Measurements from ENCODE around the gene EPM2AIP1. TPM values are rescaled to one million over a fixed set of nuclear protein-coding genes. Genes with fewer than 3 reads are reported as not detected.

EPM2AIP1 gene
- total RNA-seq, 1 experiment from 2014 or later: 11.4 TPM

DNA sequence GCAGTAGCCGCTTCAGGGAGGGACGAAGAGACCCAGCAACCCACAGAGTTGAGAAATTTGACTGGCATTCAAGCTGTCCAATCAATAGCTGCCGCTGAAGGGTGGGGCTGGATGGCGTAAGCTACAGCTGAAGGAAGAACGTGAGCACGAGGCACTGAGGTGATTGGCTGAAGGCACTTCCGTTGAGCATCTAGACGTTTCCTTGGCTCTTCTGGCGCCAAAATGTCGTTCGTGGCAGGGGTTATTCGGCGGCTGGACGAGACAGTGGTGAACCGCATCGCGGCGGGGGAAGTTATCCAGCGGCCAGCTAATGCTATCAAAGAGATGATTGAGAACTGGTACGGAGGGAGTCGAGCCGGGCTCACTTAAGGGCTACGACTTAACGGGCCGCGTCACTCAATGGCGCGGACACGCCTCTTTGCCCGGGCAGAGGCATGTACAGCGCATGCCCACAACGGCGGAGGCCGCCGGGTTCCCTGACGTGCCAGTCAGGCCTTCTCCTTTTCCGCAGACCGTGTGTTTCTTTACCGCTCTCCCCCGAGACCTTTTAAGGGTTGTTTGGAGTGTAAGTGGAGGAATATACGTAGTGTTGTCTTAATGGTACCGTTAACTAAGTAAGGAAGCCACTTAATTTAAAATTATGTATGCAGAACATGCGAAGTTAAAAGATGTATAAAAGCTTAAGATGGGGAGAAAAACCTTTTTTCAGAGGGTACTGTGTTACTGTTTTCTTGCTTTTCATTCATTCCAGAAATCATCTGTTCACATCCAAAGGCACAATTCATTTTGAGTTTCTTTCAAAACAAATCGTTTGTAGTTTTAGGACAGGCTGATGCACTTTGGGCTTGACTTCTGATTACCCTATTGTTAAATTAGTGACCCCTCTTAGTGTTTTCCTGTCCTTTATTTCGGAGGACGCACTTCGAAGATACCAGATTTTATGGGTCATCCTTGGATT lies 674 bp upstream of the EPM2AIP1 start, which contains the start of gene MLH1:
Gene MLH1, plus strand, starts transcription at position 193 of the 958 bp plus-strand sequence. Its CDS starts 30 bp downstream, at position 223.
- Histone ChIP-seq H3K23ac (ENCODE audit: insufficient read length, low read depth, low read length) (no peak within 1 kb of the TSS), H2BK120ac (ENCODE audit: low read depth, low read length, poor library complexity, severe bottlenecking) (no peak within 1 kb of the TSS), H4K8ac (replicated peaks; ENCODE audit: insufficient read length, low read depth, low read length) (no peak within 1 kb of the TSS), H3K23me2 (ENCODE audit: insufficient read length, low read depth, low read length, poor library complexity, severe bottlenecking) (peaks cover 10% of the 10 kb centered on the region), H2AK5ac (ENCODE audit: insufficient read length, low read length) (no peak within 1 kb of the TSS), H4K5ac (ENCODE audit: insufficient read length, low read depth, low read length) (peak within 1 kb of the TSS; percentile 47), H3K14ac (ENCODE audit: insufficient read depth, low read length) (peak within 1 kb of the TSS; percentile 97), H4K91ac (ENCODE audit: insufficient read length, low read depth, low read length) (peak within 1 kb of the TSS; percentile 2), H3K4ac (ENCODE audit: low read depth, low read length) (0 out of 2 replicates have a peak within 1 kb of the TSS, but pooled peaks have one; percentile 18), H2BK12ac (ENCODE audit: insufficient read length, low read depth, low read length) (no peak within 1 kb of the TSS), H3K27me3 (ENCODE audit: insufficient read depth, low read length) (no peaks in the 10 kb centered on the region), H3K18ac (ENCODE audit: insufficient read length, low read depth, low read length) (peak within 1 kb of the TSS; percentile 97), H2BK15ac (ENCODE audit: low read depth, low read length) (no peak within 1 kb of the TSS), H2BK5ac (ENCODE audit: insufficient read length, low read length) (peak within 1 kb of the TSS; percentile 46), H3K79me2 (ENCODE audit: insufficient read depth, low read length) (peaks cover 18% of the 10 kb centered on the region; the same call in 1 of the 2 replicates), H3K9me3 (ENCODE audit: control insufficient read depth, low read depth, low read length) (no peaks in the 10 kb centered on the region), H2BK20ac (ENCODE audit: low read depth, low read length, poor library complexity, severe bottlenecking) (no peak within 1 kb of the TSS), H3K4me1 (ENCODE audit: insufficient read depth, low read length) (no peaks in the 10 kb centered on the region), H3K79me1 (ENCODE audit: insufficient read depth, low read depth, low read length, poor library complexity, severe bottlenecking) (peaks cover 6% of the 10 kb centered on the region), H3K56ac (ENCODE audit: insufficient read length, low read depth, low read length) (peak within 1 kb of the TSS; percentile 42), H3K4me2 (ENCODE audit: insufficient read depth, insufficient read length, low read length) (peak within 1 kb of the TSS; percentile 95), H2AFZ (ENCODE audit: low read length) (no peak within 1 kb of the TSS), H3K27ac (ENCODE audit: insufficient read length, low read depth, low read length) (peak within 1 kb of the TSS; percentile 84), H3K9ac (ENCODE audit: extremely low read depth, insufficient read length, low read length) (peak within 1 kb of the TSS; percentile 95), H4K20me1 (ENCODE audit: control insufficient read depth, insufficient read depth, insufficient read length) (no peaks in the 10 kb centered on the region), H3T11ph (ENCODE audit: low read length) (no peak within 1 kb of the TSS)
- H3K9me3 Mint-ChIP-seq: no peaks in the 10 kb centered on the region
- DNase-seq: peak; percentile 100
- peaks cover 25 to 51% (median 43%) of the 10 kb centered on the region in 3 experiments for H3K36me3 Mint-ChIP-seq (ENCODE audit: insufficient read depth in 1 of 3, low read depth in 3 of 3)
- WGBS (ENCODE audit: extremely low coverage, insufficient read length, low lambda C conversion rate): no CpG with 5 or more reads among the region's 47 CpGs
- no peak for TF ChIP-seq CTCF (conservative IDR thresholded peaks at IDR 0.05)
- H3K4me1 Mint-ChIP-seq: peaks cover 23 to 26% of the 10 kb centered on the region in 2 experiments
- H3K27me3 Mint-ChIP-seq (ENCODE audit: low read depth): no peaks in the 10 kb centered on the region
- peak within 1 kb of the TSS in 1 of 3 experiments; percentile 68; a peak in 2 of 7 replicates for H3K27ac Mint-ChIP-seq
- no peak within 1 kb of the TSS for H3K4me3 Mint-ChIP-seq
